ENCODE data around the gene TET3.

DNA sequence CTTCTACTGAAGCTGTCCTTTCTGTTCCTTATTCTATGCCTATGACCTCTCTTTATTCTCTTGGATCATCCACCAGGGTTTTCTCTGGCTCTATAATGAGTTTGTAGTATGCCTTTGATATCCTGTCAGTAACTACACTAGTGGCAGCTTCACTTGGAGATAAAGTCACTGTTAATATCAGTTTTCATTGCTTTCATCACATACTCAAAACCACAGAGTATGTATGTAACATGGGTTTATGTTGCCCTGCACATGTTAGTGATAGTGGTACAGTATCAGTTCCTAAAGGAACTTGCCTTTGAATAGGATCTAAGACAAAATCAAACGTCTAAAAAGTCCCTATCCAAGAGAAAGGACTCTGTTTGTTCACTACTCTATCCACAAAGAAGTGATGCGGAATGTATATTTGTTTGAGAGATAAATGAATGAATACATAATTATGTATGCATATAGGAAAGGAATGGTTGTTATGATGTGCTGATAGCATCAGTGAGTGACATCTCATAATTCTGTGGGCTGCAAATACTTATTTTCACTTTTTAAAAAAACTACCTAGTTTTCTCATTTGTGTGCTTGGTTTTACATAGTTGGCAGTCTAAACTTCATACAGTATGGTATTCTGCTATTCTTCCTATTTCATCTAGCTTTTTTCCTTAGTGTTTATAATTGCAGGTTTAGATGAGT lies 45.1 kb downstream of the TET3 start:
- TF ChIP-seq, protein P1, sequence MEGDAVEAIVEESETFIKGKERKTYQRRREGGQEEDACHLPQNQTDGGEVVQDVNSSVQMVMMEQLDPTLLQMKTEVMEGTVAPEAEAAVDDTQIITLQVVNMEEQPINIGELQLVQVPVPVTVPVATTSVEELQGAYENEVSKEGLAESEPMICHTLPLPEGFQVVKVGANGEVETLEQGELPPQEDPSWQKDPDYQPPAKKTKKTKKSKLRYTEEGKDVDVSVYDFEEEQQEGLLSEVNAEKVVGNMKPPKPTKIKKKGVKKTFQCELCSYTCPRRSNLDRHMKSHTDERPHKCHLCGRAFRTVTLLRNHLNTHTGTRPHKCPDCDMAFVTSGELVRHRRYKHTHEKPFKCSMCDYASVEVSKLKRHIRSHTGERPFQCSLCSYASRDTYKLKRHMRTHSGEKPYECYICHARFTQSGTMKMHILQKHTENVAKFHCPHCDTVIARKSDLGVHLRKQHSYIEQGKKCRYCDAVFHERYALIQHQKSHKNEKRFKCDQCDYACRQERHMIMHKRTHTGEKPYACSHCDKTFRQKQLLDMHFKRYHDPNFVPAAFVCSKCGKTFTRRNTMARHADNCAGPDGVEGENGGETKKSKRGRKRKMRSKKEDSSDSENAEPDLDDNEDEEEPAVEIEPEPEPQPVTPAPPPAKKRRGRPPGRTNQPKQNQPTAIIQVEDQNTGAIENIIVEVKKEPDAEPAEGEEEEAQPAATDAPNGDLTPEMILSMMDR (IDR thresholded peaks at IDR 0.05; ENCODE audit: poor library complexity, severe bottlenecking): no peak
- no peak for TF ChIP-seq EP300 (conservative IDR thresholded peaks at IDR 0.05; ENCODE audit: poor library complexity, severe bottlenecking)
